Measurements from ENCODE around the gene CNN3. TPM values are rescaled to one million over a fixed set of nuclear protein-coding genes. Genes with fewer than 3 reads are reported as not detected.

CNN3 gene
- total and polyA plus RNA-seq, 12 donors: 28.0 to 108 (median 62.5) TPM

- 87 to 92% methylated on average over 3 of the region's 3 CpGs for WGBS, 2 donors
- no peak overlapping the region for H3K4me3 ChIP-seq
- peaks cover 0 to 31% (median 9%) of the 10 kb centered on the region in 9 donors for H3K4me1 ChIP-seq
- H3K36me3 ChIP-seq: no peaks in the 10 kb centered on the region
- intact Hi-C loops (cut with DNase I): no loop called here
- TF ChIP-seq CTCF (IDR thresholded peaks at IDR 0.05): no peak
- no peak overlapping the region for H3K27ac ChIP-seq
- no peak for ATAC-seq
- H3K9me3 ChIP-seq: no peaks in the 10 kb centered on the region
- H3K27me3 ChIP-seq: no peaks in the 10 kb centered on the region
- DNase-seq: no peak
Measured at GRCh38 chr1:94940738-94941137, 13.8 kb upstream of the CNN3 start.

- 100% methylated on average over 1 of the region's 1 CpG for WGBS, 2 donors
- DNase-seq (no peak), ATAC-seq (no peak)
- intact Hi-C loops (cut with DNase I): no loop called here
- no peaks in the 10 kb centered on the region for H3K27me3 ChIP-seq
- no peak overlapping the region for H3K4me3 ChIP-seq
- no peaks in the 10 kb centered on the region for H3K9me3 ChIP-seq
- H3K27ac ChIP-seq: no peak overlapping the region
- peaks cover 0 to 10% (median 0%) of the 10 kb centered on the region in 9 donors for H3K36me3 ChIP-seq
- no peak for TF ChIP-seq CTCF (IDR thresholded peaks at IDR 0.05)
- peaks cover 0 to 35% (median 12%) of the 10 kb centered on the region in 9 donors for H3K4me1 ChIP-seq
Measured at GRCh38 chr1:94937820-94938219, 10.9 kb upstream of the CNN3 start.

- intact Hi-C loops (cut with DNase I): no loop called here
- ATAC-seq (no peak), DNase-seq (no peak)
- no peaks in the 10 kb centered on the region for H3K27me3 ChIP-seq
- WGBS, 2 donors: 68 to 73% methylated on average over 5 of the region's 5 CpGs
- H3K9me3 ChIP-seq: no peaks in the 10 kb centered on the region
- no peak for TF ChIP-seq CTCF (IDR thresholded peaks at IDR 0.05)
- no peak overlapping the region for H3K4me3 ChIP-seq
- H3K27ac ChIP-seq: peak overlapping the region in 2 of 10 donors; percentile 7 to 43
- H3K36me3 ChIP-seq: peaks cover 0 to 18% (median 0%) of the 10 kb centered on the region in 9 donors
- peaks cover 0 to 35% (median 12%) of the 10 kb centered on the region in 9 donors for H3K4me1 ChIP-seq
Measured at GRCh38 chr1:94936861-94937620, 10.1 kb upstream of the CNN3 start.

DNA sequence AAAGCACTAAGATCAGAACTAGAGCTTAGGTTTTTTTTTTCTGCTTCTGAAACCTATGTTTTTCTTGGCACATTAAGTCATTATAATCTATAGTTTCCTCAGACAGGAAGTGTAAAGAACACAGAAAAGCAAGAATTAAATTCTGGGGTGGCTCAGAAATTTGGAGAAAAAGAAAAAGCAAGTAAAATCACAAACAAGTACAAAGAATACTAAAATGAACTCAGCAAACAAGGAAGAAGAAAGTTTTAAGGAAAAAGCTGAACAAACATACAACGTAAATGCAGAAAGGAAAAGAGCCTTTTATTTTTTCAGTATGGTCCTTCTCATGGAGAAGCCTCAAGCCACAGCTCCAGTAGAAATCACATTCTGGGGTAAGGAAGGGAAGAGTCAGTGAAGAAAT lies 8.6 kb upstream of the CNN3 start:
- H3K4me1 ChIP-seq: peaks cover 0 to 35% (median 12%) of the 10 kb centered on the region in 9 donors
- H3K4me3 ChIP-seq: no peak overlapping the region
- intact Hi-C loops (cut with DNase I): no loop called here
- peak overlapping the region in 1 of 10 donors; percentile 43 for H3K27ac ChIP-seq
- no peaks in the 10 kb centered on the region for H3K27me3 ChIP-seq
- no peaks in the 10 kb centered on the region for H3K9me3 ChIP-seq
- ATAC-seq: no peak
- H3K36me3 ChIP-seq: peaks cover 0 to 21% (median 0%) of the 10 kb centered on the region in 9 donors
- TF ChIP-seq CTCF (IDR thresholded peaks at IDR 0.05): no peak
- 57 to 78% methylated on average over 1 of the region's 1 CpG for WGBS, 2 donors
- DNase-seq: no peak
